Measurements from ENCODE around the gene CCDC9B.

CCDC9B gene

DNA sequence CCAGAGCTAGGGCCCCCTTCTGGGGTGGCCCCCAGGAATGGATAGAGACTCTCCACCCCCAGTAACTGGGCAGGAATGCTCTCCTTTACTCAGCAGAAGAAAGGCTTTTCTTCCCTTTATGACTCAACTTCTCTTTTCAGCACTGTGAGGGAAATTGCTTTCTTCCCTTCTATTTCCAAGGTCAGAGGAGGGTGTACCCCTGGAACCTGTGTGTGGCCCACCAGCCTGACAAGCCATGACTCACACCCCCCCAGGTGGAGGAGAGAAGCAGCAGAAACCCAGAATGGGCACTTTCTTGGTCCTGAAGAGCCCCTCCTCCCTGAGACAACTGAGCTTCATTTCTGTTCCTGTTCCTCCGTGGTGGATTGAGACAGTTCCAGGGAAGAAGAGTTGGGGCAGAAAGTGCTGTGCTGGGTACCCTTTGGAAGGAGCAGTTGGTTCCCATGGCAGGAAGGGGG is 55.2 kb downstream of the CCDC9B start:
- DNase-seq: no peak

DNA sequence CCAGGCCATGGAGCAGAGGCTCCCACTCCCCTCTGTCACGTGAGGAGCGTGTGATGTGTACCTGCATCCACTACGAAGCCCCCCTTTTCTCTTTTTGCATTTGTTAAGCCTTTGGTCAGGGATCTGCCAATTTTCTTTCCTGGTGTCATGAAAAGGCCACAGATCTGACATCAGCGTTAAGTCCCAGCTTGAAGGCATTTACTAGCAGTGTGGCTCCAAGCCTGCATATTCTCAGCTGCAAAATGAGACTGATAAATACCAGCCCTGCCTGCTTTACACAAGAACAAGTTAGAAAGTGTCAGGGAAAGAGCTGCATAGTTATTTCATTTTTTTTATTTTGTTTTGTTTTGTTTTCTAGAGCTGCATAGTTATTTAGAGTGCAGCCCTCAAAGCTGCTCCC is 55.6 kb downstream of the CCDC9B start:
- no peak for DNase-seq

DNA sequence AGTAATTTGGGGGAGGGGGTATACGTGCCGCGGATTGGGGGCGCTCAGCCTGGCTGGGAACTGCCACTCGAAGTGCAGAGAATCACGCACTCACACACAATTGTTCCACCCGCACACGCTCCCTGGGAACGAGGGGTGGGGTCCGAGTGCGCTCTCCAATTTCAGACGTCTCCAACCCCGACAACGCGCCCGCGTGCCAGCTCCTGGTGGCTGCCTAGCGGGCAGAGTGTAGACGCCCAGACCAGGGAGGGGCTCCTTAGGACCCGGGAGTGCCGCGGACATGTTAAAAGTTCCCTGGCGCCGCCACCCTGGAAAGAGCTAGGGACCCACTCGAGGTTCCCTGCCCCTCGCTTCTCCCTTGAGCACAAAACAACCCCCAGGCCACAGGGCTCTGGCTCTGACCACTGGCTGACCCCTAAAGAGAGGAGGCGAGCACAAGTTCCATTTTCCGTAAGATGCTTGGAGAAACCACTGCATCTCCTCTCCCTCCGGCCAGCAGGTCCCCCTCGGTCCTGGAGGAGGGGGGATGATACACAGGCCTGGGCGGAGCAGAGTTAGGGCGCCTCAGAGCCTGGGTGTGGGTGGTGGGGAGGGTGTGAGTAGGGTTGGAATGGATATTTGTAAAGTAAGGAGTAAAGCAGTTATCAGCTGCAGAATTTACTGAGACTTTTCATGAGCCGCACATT is 57.0 kb downstream of the CCDC9B start:
- no peak for DNase-seq

DNA sequence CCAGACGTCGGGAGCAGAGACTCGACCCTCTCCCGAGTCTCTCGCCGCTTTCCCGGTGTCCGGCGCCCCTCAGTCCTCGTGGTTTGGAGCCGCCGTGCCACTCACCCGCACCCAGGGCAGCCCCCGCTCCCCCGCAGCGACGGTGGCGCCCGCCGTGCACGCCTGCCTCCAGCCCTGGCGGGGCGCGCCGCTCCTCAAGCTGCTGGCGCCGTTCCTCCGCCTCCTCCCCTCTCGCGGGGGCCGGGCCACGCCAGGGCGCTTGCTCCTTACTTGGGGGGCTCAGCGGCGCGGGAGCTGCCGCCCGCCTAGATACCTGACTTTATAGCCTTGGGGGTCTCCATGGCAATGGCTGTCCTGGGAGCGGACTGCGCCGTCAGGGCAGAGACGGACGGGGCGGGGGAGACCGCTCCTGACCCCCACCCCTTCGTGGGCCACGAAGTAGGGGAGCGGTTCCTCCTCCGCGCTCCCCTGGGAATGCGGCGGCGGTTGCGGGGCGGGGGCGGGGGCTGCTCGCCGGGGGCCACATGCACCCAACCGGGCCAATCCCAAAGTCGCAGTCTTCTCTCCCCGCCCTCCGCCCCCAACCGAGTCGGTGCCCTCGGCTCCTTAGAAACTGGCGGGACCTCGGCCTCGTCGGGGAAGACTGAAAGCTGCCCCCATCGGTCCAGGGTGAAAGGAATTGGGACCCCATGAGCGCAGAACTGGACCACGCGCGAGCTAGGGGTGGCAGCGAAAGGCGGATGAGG is 57.7 kb downstream of the CCDC9B start, which contains the start of gene ANKRD63:
Gene ANKRD63 (minus strand): TSS at position 196 of the 746 bp plus-strand sequence. CDS start 478 bp downstream, outside the sequence.
- peak; percentile 45 for DNase-seq

- peak; percentile 56 for DNase-seq
These were observed 58.4 kb downstream of the CCDC9B start for GRCh38 chr15:40282147-40282868.

GRCh38 chr15:40281801-40282146 is 59.0 kb downstream of the CCDC9B start:
- DNase-seq: no peak
